Measurements from ENCODE around the gene WNT2.

The WNT2 gene

GRCh38 chr7:117322741-117323304 lies at the start of gene WNT2:
WNT2 (minus strand) TSS chr7:117323058; CDS start chr7:117322989, 69 bp downstream.
- DNase-seq, result no peak

GRCh38 chr7:117372073-117372472 lies 49.2 kb upstream of the WNT2 start:
- DNase-seq, result no peak

GRCh38 chr7:117364339-117365080 lies 41.7 kb upstream of the WNT2 start:
- DNase-seq, result no peak

GRCh38 chr7:117362294-117362888 lies 39.5 kb upstream of the WNT2 start:
- no peak for DNase-seq

- no peak for DNase-seq
Measured at GRCh38 chr7:117350027-117350426, 27.2 kb upstream of the WNT2 start.

- no peak for DNase-seq
Measured at GRCh38 chr7:117349570-117349969, 26.7 kb upstream of the WNT2 start.

GRCh38 chr7:117347962-117348672 lies 25.3 kb upstream of the WNT2 start:
- DNase-seq, result no peak

- DNase-seq, result no peak
Measured at GRCh38 chr7:117347480-117347879, 24.6 kb upstream of the WNT2 start.

GRCh38 chr7:117346161-117346560 lies 23.3 kb upstream of the WNT2 start:
- DNase-seq, result no peak

- DNase-seq, result no peak
Measured at GRCh38 chr7:117338020-117338419, 15.2 kb upstream of the WNT2 start.

GRCh38 chr7:117333168-117333567 lies 10.3 kb upstream of the WNT2 start:
- DNase-seq, result no peak

GRCh38 chr7:117332031-117332430 lies 9.2 kb upstream of the WNT2 start:
- no peak for DNase-seq

GRCh38 chr7:117325836-117326235 lies 3.0 kb upstream of the WNT2 start:
- no peak for DNase-seq

- DNase-seq, result no peak
Measured at GRCh38 chr7:117324960-117325359, 2.1 kb upstream of the WNT2 start.

- DNase-seq, result no peak
Measured at GRCh38 chr7:117323851-117324711, 1.2 kb upstream of the WNT2 start.

GRCh38 chr7:117323305-117323850 lies 520 bp upstream of the WNT2 start:
- DNase-seq, result no peak

GRCh38 chr7:117320523-117320922 lies 2.3 kb downstream of the WNT2 start:
- no peak for DNase-seq

- DNase-seq, result no peak
Measured at GRCh38 chr7:117319181-117319580, 3.7 kb downstream of the WNT2 start.

GRCh38 chr7:117313582-117313981 lies 9.3 kb downstream of the WNT2 start:
- DNase-seq, result no peak

GRCh38 chr7:117312593-117313580 lies 10.0 kb downstream of the WNT2 start:
- no peak for DNase-seq

GRCh38 chr7:117308891-117309290 lies 14.0 kb downstream of the WNT2 start:
- DNase-seq, result no peak

Measured in activated gamma-delta T cell treated with Interleukin-2 at 50 U/mL for 16 hours (primary cell).